DMS53 treated with DMSO at 0.1 percent for 48 hours (cell line): ENCODE results near the gene COL25A1.

Experiments used
- DNase-seq: peaks from one replicate; lab custom pipeline; 2025; ENCODE audit not compliant: unreplicated experiment; lab: John Stamatoyannopoulos, UW

Gene COL25A1

DNA sequence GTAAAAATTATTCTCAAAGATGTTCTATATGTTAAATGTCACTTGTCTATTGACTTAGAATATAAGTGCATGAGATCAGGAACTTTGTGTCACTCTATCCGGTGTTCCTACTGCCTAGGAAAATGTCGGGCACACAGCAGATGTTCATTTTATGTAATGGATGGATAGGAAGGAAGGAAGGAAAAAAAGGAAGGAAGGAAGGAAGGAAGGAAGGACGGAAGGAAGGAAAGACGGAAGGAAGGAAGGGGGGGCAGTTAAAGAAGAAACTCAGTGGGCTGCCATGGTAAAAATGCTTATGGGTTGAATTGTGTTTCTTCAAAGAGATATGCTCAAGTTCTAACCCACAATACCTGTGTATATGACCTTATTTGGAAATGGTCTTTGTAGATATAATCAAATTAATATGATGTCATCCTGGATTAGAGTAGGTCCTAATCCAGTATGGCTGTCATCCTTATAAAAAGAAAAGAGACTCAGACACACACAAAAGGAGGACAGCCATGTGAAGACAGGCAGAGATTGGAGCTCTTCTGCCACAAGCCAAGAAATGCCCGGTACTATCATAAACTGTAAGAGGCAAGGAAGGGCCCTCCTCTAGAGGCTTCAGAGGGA is 86.3 kb downstream of the COL25A1 start:
- DNase-seq, result no peak

DNA sequence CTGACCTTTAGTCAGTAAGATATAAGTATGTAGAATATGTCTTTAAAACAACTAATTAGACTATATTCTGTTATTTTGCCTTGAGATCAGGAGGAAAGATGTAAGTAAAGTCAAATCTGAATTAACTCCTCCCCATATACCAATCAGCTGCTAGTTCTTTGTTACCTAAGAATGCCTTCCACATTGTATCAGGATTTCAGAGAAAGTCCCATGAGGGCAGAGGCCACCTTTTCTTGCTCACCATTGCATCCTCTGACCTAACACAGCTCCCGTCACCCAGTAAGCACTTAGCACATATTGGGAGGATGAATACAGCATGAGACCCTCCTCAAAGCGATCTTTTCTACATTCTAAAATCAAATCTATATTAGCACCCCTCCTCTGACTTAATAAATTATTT is 87.0 kb downstream of the COL25A1 start:
- DNase-seq, result no peak

DNA sequence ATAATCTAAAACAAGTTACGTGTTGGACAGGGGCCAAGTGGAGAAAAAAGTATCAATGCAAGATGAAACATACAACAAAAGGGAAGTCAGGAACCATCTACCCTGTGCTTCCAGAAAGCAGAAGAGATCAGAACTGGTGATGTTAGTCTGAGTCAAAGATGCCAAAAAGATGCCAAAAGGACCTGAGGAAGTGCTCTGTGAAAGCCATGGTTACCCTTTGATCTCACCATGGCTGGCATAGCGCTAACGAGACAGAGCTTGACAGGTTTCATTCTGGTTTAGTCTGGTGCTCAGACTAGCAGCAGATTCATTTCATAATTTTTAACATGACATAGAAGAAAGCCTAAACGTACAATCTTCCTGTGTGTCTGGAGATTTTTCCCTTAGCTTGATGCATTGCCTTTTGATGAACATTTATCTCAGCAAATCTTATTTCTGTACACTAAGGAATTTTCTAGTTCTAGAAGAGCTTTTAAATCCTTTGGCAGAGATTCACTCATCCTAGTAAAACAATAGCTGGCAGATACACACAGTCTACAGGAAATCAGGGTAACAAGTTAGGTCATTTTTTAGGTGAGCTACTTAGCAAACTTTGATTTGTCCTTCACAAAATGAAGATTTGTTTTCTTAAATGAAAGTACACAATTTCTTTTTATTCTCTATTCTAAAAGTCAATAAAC is 87.7 kb downstream of the COL25A1 start:
- DNase-seq, result no peak

- no peak for DNase-seq
Measured at GRCh38 chr4:109213056-109213455, 89.4 kb downstream of the COL25A1 start.

GRCh38 chr4:109211671-109212070 is 90.8 kb downstream of the COL25A1 start:
- no peak for DNase-seq

DNA sequence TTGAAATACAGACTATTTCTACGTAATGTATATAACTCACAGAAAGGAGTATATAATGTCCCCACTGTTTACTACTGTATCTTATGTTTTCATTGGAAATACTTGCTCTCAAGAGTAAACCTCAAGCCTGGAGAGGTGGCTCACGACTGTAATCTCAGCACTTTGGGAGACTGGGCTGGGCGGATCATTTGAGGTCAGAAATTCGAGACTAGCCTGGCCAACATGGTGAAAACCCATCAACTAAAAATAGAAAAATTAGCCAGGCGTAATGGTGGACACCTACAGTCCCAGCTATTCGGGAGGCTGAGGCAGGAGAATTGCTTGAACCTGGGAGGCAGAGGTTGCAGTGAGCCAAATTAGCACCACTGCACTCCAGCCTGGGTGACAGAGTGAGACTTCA is 92.8 kb downstream of the COL25A1 start:
- no peak for DNase-seq

GRCh38 chr4:109207898-109208297 is 94.6 kb downstream of the COL25A1 start:
- DNase-seq, result no peak

DNA sequence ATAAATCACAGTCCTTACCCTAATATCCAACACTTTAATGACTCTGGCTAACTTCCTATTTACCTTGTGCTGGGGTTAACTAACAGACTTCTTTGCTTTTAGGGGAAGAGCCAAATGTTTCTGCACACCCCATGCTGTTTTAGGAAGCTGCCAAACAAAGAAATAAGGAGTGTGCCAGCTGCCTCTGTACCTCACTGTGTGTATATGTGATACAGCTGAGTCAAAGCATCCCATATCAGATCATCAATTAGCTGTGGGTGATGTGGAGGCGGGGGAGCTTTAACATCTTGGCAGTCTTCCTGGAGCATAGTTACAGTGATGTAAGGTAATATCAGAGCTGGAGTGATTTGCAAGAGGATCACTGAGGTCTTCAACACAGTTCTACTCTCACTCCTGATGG is 95.4 kb downstream of the COL25A1 start:
- DNase-seq, result no peak

GRCh38 chr4:109206620-109207019 is 95.8 kb downstream of the COL25A1 start:
- no peak for DNase-seq

DNA sequence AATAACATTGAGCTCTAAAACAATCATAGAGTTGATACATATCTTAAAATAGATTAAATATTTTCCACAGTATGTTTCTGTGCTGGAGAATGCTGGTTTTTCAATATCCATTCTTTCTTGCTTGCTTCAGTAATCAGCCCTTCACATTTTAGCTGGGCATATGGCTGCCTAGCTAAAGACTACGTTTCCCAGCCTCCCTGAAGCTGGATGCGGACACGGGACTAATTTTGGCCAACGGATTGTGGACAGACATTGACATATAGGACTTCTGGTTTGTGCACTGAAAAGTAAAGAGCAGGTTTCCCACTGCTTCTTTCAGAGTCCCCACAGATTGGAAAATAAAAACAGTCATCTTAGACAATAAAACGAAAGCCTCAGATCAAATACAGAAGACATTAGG is 97.3 kb downstream of the COL25A1 start:
- no peak for DNase-seq

DNA sequence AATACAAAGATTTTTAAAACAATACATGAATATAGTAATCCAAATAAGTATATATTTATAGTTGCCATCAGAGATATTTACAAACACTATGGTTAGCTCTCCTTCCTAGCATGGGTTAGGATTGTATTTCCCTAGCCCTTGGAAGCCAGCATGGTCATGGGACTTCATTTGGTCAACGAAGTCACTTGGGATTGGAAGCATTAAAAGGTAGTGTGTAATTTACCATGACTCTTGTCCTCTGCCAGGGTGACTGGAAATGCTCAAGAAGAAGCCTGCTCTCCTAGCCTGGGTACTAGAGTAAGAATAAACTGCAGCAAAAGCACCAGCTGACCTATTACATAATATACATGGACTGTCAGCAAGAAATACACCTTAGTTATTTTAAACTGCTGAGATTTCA is 102.9 kb downstream of the COL25A1 start:
- no peak for DNase-seq

DNA sequence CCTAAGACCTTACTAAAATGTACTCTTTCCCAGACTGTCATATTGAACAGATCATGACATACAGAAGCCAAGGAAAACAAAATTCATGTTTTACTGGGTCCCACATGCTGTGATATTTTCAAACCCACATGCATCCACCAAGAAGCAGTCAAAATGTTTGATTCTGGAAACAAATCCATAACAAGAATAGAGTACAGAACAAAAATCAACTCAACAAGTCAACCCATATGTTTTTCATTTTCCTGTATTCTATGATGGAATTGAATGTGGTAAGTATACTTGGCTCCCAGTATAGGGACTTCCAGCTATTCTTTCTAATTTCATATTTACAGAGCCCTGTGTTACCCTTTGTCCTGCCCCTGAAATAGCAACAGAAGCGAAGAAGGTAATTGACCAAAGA is 106.8 kb downstream of the COL25A1 start:
- no peak for DNase-seq

DNA sequence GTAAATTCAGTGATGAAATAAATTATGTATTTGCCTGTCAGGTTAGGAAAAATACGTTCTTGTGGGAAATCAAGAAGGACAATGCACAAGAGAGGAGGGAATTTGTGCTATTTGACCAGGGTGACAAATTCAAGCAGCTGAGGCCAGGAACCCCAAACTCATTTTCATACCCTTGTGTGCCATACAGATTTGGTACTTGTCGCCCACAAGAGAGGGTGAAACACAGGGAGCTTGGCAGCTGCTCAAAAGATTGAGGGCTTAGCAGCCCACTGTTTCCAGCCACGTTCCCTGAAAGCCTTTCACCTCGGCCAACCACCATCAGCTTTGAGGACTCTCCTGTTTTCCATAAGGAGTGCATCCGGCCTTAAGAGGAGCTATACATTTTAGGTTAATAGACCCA is 111.2 kb downstream of the COL25A1 start:
- no peak for DNase-seq

DNA sequence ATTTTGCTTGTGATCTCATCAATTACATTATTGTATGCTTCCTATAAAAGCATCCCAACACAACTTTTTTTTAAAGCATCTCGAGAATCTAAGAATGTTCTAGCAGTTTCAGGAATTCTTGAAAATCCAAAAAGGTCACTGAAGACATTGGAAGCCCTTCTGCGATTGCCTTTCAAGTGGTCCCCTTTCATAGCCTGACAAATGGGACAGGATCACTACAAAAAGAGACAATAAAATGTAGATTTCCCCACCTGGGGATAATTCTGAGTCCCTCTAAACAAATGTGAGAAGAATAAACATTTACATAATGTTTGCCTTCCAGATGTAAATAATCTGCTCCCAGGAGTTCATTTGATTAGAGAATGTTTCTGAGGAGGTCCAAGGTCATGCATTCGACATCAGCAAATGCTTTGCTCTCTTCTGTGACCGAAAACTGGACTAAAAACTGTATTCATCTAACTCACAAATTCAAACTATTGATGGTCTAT is 116.0 kb downstream of the COL25A1 start:
- DNase-seq, result no peak

- DNase-seq, result no peak
Measured at GRCh38 chr4:109185951-109186350, 116.5 kb downstream of the COL25A1 start.

DNA sequence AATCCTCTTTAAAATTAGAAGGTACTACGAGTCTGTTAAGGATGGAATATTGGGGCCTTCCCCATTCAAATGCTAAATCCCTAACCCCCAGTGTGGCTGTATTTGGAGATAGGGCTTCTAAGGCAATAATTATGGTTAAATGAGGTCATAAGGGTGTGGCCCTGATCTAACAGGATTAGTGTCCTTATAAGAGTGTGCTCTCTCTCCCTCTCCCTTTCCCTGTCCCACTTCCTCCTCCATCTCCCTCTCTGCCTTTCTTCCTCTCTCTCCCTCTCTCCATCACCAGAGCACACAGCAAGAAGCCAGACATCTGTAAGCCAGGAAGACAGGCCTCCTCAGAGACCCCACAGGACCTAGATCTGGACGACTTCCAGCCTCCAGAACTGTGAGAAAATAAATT is 116.9 kb downstream of the COL25A1 start:
- DNase-seq, result no peak

DNA sequence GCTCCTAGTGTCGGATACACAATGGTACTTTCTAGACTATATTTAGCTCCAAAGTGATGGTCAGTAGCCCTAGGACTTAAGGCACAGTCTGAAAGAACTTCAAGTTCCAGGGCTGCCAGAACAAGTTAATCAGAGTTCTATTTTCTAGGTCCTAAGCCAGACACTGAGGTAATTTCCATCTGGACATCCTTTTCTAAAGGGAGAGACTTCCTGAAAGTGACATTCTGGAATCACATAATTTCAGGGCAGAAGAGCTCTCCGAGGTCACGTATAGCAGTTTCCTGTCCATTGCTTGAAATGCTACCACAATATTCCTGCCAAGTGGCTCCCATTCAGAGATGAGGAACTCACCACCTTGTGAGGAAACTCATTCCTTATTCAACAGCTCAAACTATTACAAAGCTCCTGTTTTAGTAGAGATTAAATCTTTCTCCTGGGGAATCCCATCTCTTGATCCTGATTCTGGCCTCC is 117.9 kb downstream of the COL25A1 start:
- DNase-seq, result no peak

- no peak for DNase-seq
Measured at GRCh38 chr4:109183931-109184490, 118.4 kb downstream of the COL25A1 start.

- no peak for DNase-seq
Measured at GRCh38 chr4:109182696-109183095, 119.8 kb downstream of the COL25A1 start.

DNA sequence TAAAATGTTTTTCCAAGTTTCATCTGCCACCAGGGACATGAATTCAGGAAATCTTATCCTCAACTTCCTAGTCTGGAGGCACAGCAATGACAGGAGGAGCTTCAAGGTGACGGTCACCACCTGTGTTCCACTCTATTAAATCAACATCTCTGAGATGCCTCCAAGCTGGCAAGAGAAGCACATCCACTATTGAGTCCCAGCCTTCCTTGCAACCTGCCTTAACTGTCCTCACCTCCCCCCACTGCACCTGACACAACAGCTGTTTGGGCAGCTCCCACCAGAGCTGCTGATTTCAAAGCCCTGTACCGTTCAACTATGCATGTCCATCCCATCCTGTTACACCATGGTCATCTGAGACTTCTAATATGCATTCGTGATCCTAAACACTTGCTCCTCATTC is 123.4 kb downstream of the COL25A1 start:
- no peak for DNase-seq

- no peak for DNase-seq
Measured at GRCh38 chr4:109177096-109177810, 125.2 kb downstream of the COL25A1 start.
